KG1 (cell line): ENCODE data around the gene CFAP119.
A peak's percentile ranks its signal among the peaks of the same experiment; 100 is the strongest.

Source experiments
- DNase-seq: peaks from one replicate; lab custom pipeline; 2025; lab: John Stamatoyannopoulos, UW

CFAP119 gene

DNA sequence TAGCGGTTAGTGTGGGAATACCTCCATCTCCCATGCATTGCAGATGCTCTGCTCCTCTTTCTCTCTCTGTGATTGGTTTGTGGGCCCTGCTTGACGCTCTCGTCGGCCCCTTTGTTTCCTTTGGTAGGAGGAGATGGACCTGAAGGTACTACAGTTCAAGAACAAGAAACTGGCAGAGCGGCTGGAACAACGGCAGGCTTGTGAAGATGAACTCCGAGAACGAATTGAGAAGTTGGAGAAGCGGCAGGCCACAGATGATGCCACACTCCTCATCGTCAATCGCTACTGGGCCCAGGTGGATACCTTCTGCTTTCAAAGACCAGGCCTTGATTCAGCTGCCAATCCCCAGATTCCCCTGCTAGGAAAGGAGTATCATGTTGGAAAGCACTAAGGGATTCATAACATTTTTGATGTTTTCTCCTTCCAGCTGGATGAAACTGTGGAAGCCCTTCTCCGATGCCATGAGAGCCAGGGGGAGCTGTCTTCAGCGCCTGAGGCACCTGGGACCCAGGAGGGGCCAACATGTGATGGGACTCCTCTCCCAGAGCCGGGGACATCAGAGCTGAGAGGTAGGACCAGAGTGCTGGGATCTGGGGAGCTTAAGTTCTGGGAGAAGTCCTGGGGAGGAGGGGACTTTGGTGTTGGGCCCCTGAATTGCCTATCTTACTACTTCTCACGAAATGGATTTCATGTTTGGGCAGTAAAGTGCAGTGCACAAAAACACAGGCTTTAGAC is 1.3 kb upstream of the CFAP119 start:
- no peak for DNase-seq

DNA sequence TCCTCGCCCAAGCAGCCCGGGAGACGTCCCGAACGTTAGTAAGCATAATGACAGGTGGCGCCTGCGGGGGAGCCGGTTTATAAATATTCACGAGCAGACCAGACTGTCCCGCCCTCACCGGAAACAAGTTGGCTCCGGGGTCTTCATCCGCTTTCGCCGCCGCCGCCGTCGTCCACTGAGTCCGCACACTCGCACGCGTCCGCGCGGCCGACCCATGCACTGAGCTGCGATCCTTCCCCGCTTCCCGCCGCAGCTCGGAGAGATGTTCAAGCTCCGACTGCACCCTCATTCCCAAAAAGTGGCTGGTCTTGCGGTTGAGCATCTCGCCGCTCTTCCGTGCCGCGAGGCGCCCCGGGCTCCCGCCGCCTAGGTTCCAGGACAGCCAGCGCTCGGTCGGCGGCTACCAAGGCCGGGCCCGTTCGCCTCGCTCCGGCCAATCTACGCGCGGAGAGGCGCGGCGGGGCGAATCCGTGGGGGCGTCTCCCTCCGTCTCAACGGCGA is 385 bp downstream of the CFAP119 start:
- DNase-seq, result no peak

DNA sequence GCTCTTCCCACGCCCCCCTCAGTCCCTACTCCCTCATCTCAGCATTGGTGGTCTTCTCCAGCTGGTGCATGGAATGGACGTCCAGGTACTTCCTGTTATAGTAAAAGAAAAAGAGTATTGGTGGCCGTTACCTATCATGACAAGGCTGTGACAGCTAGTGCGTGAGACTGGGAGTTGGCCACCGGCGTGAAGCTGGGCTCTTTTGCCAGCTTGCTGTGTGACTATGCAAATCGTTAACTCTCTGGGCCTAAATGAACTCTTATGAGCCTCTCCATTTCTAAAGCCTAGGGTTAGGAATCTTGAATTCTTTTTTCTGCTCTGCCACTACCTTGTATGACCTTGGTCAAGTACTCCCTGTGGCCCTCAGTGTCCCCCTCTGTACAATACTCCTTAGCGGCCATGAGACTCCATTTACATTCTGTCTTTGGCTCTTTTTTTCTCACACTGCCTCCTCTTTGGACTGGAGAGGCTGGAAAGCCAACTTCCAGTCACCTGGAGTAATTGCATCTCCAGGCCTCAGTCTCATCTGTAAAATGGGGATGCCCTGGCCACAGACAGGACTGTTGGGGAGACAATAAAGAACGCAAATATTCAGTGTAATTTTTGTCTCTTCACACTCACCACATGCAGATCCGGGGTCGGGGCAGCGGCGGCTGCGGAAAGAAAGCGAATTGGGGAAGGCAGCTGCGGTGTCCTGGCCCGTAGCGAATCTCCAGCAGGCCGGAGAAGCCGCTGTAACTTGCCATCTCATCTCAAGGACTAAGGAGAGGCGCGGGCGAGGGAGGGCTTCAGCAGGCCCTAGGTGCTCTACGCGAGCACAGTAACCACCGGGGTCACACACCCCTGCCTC is 1.1 kb downstream of the CFAP119 start:
- DNase-seq, result no peak

DNA sequence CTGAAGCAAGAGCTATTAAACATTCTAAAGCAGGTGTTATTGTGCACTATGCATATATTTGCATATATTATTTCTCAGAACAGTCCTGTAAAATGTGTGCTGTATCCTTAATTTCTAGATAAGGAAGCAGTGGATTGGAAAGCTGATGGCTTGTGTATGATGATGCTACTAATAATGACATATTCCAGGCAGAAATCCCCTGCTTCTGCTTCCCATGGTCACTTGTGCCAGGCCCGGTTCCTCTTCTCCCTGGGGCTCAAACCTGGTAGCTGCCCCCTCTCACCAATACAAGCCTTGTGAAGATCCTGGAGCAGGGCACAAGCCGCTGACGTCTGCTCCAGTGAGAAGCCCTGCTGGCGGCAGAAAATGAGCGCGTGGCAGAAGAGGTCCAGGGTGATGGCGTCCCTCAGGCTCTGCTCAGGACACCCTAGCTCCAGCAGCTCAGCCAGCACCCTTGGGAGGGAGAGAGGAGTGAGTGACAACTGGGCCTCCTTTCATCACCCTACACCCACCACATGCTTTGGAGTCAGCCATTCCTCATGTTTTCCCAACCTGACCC is 1.8 kb downstream of the CFAP119 start:
- DNase-seq, result no peak

DNA sequence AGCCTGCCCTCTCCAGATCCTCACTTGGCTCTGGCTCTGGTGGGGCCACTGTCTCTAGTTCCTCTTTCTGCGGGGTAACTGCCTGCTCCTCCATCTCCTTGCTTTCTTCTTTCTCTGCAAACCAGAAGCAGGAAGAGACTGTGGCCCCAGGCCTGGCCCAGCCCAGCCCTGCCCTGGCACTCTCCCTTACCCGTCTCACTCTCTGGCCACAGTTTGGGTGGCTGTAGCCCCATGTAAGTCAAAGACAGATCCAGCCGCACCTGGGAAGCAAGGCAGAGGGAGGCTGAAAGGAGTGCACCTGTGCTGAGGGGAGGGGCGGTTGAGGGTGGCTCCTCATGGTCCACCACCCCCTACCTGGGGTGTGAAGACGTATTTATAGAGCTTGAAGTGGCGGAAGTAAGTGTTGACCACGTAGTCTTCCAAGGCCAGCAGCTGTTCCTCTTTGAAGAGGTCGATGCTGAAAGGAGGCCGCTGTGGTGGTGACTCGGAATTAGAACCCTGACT is 2.8 kb downstream of the CFAP119 start:
- DNase-seq, result peak; percentile 33

DNA sequence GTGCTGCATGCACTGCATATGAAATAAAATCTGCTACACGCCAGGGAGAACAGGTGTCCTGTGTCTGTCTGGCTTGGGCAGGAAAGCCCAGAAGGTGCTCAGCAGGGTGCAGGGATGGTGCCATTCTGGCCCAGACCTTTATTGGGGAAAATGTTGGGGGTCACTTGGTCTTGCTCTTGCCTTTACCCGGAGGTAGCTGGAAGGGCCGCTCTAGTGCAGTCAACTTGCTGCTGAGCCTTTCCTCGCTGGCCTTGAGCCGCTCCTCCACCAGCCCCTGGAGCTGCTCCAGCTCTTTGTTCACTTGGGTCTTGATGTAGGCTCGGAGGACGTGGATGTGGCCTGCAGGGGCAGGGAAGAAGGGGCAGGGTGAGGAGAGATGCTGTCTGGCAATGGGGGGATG is 4.5 kb downstream of the CFAP119 start:
- DNase-seq, result no peak

DNA sequence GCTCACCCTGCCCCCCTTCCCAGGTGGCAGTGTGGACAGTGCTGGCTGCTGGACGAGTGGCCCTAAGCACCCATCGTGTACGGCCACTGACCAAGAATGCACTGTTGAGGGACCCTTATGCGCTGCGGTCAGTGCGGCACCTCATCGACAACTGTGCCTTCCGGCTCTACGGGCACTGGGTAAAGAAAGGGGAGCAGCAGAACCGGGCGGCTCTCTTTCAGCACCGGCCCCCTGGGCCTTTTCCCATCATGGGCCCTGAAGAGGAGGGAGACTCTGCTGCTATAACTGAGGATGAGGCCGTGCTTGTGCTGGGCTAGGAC is 5.1 kb downstream of the CFAP119 start:
- DNase-seq, result no peak

DNA sequence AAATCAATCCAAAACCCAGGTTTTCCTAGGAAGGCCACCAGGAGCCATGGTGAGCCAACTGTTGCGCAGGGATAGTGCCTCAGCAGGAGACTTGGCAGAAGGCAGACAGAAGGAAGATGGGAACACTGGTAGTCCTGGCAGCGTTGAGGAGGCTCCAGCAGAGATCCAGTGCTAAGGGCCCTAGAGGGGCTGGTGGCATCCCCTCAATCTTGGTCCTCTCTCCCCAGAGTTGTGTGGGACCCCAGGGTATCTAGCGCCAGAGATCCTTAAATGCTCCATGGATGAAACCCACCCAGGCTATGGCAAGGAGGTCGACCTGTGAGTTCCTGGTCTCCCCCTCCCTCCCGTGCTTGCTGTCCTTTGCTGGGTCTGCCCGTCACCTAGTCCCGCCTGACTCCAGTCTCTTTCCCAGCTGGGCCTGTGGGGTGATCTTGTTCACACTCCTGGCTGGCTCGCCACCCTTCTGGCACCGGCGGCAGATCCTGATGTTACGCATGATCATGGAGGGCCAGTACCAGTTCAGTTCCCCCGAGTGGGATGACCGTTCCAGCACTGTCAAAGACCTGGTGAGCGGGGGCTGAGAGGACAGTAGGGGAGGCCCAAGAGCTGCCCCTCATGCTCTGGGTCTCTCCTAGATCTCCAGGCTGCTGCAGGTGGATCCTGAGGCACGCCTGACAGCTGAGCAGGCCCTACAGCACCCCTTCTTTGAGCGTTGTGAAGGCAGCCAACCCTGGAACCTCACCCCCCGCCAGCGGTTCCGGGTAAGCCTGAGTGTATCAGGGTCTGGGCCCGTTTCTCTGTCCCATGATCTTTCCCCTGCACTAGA is 5.7 kb downstream of the CFAP119 start:
- no peak for DNase-seq

DNA sequence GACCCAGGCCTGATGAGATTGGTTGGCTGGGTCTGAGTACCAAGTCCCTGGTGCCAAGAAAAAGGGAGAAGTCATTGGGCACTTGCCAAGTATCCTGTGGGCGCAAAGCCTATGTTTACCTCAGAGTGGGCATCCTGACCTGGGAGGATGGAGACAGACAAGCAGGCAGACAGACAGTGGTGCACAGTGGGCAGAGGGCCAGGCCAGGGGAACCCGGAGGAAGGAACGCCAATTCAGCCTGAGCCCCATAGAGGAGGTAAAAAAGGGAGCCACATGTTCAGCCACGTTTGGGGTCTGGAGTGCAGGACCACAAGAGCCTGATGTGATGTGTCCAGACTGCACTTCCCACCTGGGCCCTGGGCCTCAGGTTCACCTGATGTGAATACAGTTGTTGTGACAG is 8.3 kb downstream of the CFAP119 start:
- DNase-seq, result no peak

DNA sequence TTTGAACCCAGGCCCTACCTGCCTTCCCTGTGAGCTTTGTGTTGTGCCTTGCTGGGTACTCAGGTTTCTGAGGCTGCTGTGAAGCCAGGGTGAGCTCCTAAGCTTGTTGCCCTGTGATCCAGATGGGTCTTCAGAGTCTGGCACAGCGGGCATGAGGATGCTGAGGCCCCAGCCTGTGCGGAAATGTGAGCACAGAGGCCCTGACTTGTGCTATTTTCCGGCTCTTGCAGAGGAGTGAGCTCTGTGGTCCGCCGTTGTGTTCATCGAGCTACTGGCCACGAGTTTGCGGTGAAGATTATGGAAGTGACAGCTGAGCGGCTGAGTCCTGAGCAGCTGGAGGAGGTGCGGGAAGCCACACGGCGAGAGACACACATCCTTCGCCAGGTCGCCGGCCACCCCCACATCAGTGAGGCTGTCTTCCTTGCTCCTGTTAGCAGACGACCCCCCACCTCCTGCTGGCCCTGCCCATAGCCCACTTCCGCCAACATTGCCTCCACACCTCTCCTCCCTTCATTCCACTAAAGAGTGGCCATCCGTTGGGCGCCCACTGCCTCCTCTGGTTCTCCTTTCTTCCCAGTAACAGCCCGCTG is 10.9 kb downstream of the CFAP119 start:
- DNase-seq, result no peak

DNA sequence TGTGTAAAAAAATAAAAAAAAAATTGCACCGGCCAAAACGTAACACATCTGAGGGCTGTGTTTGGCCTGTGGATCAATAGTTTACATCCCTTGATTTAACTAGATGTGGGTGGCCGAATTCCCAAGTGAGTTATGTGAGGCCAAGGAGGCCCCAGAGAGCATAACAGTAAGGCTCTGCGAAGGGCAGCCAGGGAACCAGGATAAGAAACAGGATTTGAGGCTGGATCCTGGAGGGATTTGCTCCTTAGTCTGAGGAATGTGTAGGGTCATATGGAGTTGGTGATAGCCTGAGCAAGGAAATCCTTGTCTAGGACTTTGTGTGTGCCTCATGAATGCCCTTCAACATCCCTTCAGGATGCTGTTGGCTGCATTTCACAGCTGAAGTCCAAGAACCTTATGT is 11.7 kb downstream of the CFAP119 start:
- no peak for DNase-seq

DNA sequence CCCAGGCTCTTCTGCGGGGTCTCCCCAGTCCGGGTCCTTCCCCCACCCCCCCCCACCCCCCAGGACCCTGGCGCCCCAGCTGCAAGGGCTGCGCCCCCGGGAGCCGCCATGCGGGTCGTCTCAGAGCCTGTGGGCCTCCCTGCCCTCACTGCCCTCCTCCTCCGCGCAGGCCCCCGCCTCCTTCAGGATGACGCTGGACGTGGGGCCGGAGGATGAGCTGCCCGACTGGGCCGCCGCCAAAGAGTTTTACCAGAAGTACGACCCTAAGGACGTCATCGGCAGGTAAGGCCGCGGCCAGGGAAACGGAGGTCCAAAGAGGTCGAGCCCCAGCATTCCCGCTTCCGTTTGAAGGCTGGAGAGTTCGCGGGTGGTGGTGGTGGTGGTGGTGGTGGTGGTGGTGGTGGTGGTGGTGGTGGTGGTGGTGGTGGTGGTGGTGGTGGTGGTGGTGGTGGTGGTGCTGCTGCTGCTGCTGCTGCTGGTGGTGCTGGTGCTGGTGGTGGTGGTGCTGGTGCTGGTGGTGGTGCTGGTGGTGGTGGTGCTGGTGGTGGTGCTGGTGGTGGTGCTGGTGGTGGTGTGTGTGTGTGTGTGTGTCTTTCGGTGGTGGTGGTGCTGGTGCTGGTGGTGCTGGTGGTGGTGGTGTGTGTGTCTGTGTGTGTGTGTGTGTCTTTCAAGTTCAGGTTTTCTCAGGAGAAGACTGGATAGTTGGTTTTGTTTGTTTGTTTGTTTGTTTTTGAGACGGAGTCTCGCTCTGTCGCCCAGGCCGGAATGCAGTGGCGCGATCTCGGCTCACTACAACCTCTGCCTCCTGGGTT is 13.0 kb downstream of the CFAP119 start:
- DNase-seq, result no peak

DNA sequence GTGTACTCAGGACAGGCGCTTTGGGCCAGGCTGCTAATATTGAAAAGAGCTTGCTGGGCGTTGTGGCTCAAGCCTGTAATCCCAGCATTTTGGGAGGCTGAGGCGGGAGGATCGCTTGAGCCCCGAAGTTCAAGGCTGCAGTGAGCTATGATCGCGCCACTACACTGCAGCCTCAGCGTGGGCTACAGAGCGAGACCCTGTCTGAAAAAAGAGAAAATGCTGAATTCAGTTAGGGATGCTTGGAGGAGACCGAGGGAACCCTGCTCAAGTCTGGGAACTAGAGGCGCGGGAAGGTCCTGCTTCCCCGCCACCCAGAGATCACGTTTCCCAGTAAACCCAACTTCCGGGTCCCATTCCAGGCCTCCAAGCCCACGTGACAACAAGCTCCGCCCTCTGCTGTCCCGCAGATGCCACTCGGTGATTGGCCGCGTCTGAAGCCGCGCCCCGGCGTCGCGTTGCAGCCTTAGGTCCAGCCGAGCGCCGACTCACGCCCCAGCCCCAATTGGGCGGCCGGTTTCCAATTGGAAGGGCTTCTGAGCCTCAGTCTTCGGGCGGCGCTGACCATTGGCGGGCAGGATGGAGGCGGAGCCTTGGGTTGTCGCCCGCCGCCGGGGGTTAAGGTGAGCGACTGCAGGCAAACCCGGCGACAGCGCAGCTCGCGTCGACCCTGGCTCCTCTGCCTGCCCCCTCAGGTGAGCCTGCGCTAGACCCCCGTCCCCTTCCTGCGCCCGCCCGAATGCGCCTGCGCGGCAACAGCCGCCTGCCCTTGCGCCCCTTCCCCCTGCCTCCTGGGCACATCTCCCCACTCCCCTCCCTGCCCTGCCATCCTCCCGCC is 13.8 kb downstream of the CFAP119 start, which contains the start of gene PHKG2:
TSS of gene PHKG2 (plus strand) at position 627 of the 835 bp plus-strand sequence. CDS start 396 bp downstream, outside the sequence.
- peak; percentile 97 for DNase-seq

DNA sequence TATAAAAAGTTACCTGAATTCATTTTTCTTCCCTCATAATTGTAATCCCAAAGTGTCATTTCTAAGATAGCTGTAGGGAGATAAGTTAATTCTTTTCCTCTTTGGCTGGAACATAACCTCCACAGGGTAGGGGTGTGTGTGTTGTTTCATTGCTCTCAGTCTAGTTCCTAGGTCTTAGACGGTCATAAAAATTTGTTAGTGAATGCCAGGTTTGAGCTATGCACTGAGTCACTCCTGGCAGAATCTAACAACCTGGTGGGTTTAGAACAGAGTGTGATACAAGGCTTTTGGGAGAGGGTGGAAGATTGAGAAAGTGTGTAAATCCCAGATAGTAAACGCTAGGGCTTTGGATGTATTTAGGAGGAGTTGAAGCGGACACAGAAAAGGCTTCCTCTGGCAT is 14.5 kb downstream of the CFAP119 start:
- DNase-seq, result no peak

DNA sequence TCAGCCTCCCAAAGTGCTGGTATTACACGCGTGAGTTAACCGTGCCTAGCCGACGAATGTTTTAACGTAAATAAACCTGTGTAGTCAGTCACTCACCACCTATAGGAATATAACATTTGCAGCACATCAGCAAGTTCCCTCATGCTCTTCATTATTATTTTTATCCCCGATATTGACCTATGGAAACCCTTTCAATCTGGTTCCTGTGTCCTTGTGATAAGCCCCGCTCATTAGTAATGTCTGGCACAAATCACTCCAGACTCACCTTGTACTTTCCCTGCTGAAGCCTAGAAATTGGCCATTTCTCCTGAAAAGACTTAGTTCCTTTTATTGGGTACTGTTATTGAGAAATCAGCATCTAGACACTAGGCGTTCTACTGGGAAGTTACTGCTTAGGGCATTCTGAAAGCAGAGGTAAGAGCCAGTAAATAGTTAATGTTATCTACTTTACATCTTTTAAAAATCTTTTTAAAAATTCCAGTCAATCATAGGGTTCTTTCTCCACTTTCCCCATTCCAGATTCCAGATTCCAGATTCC is 15.2 kb downstream of the CFAP119 start:
- no peak for DNase-seq

DNA sequence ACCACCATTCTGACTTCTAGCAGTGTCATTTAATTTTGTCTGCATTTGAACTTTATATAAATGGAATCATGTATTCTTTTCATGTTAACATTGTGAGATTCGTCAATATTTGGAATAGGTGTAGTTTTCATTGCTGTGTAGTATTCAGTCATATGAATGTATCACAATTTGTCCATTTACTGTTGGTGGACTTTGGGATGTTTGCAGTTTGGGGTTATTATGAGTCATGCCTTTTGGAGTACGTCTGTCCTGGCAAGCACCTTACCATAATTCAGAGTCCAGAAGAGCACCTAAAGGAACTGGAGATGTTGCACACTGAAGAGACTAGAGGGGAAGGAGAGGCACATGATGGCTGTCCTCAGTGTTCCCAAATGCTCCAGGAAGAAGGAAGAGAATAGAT is 16.8 kb downstream of the CFAP119 start:
- no peak for DNase-seq

DNA sequence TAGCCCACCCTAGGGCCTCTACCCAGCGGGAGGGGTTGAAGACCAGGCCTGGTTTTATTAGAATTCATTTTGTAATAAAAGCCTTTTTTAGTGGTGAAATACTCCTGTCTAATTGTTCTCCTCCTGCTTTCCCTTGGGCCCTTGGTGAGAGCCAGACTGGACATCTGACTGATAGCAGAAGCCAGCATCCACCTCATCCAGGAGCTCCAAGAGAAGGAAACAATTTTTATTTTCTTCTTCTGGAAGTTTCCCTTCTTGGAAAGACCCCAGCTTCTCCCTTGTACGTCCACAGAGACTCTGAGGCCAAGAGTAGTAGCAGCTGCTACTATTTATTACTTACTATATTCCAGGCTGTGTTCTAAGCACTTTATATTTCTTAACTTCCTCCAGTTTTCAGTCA is 17.7 kb downstream of the CFAP119 start:
- no peak for DNase-seq

DNA sequence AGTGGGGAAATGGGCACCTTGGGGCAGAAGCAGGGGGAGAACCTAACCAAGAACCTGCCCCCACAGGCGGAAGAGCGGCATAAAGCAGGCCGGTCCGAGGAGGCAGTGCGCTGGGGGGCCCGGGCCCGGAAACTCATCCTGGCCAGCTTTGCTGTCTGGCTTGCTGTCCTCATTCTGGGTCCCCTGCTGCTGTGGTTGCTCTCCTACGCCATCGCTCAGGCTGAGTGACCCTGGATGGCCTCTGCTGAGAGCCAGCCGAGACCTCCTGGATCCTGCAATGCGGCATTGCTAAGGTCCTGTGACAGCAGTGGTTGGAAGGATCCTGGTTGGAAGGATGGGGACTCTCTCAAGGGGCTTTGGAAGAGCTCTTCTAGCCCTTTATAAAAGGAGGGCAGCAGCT is 18.1 kb downstream of the CFAP119 start:
- no peak for DNase-seq

DNA sequence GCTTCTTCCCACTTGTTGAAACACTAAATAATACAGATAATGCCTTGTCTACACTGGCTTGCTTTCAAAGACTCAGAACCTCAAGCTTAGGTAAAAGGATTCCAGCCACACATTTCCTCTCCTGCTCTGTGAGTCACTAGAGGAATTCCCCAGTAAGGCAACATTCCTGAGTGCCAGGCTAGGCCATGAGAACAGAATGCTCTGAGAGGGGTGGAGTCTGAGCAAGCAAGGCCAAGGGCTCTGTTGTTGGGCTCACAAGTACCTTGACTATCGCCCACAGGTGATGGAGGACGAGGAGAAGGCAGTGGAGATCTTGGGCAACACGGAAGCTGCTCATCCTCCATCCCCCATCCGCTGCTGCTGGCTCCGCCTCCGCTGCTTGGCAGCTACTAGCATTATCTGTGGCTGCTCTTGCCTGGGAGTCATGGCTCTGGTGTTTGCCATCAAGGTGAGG is 20.4 kb downstream of the CFAP119 start:
- DNase-seq, result no peak
